Ovary (tissue), 3 donors: Measurements from ENCODE around the gene GRK3.

Experiments
- CTCF ChIP-seq, 3 donors: fragments of 450-650 bp in 2 of 3; fragments of 200-600 bp in 1 of 3; IDR thresholded peaks; one replicate each; pipeline versions ENCODE4 v1.5.1 to v1.8.0; 2016 to 2022; ENCODE audit warnings: antibody characterized with exemption in 3 of 3, mild to moderate bottlenecking in 1 of 3
- POLR2A ChIP-seq: fragments of 450-650 bp; IDR thresholded peaks from one replicate; pipeline ENCODE4 v1.6.1; 2017; ENCODE audit warnings: antibody characterized with exemption, mild to moderate bottlenecking, moderate library complexity
- donor health status: DM: no; HTN: no; CAD: no.

GRCh38 chr22:25766418-25766817 lies 201.9 kb downstream of the GRK3 start:
- TF ChIP-seq CTCF (IDR thresholded peaks at IDR 0.05) (no peak), POLR2A (no peak)
